ENCODE data around the gene AKAP9.
A peak's percentile ranks its signal among the peaks of the same experiment; 100 is the strongest.

AKAP9 gene

GRCh38 chr7:91949221-91950009 is 8.8 kb downstream of the AKAP9 start:
- no peak for TF ChIP-seq CTCF (IDR thresholded peaks at IDR 0.05)

- peak; percentile 33; the same call in 1 of the 2 replicates for TF ChIP-seq CTCF (IDR thresholded peaks at IDR 0.05)
Measured at GRCh38 chr7:91953618-91954017, 13.0 kb downstream of the AKAP9 start.

- TF ChIP-seq CTCF (IDR thresholded peaks at IDR 0.05): no peak
Measured at GRCh38 chr7:91957232-91957631, 16.6 kb downstream of the AKAP9 start.

GRCh38 chr7:91957823-91958222 is 17.2 kb downstream of the AKAP9 start:
- no peak for TF ChIP-seq CTCF (IDR thresholded peaks at IDR 0.05)

GRCh38 chr7:91959023-91959422 is 18.4 kb downstream of the AKAP9 start:
- TF ChIP-seq CTCF (IDR thresholded peaks at IDR 0.05): no peak

- no peak for TF ChIP-seq CTCF (IDR thresholded peaks at IDR 0.05)
Measured at GRCh38 chr7:91961816-91962215, 21.2 kb downstream of the AKAP9 start.

GRCh38 chr7:91962419-91962818 is 21.8 kb downstream of the AKAP9 start:
- TF ChIP-seq CTCF (IDR thresholded peaks at IDR 0.05): no peak

GRCh38 chr7:91973639-91974038 is 33.0 kb downstream of the AKAP9 start:
- no peak for TF ChIP-seq CTCF (IDR thresholded peaks at IDR 0.05)

Measured in LNCAP (cell line).